Neural cell (in vitro differentiated cells): Measurements from ENCODE around the gene ONECUT1. TPM values are rescaled to one million over a fixed set of nuclear protein-coding genes. Genes with fewer than 3 reads are reported as not detected.

ENCODE experiments used
- H2AFZ ChIP-seq: fragments of 200-600, 300-800 bp; sonication (generic), shearing (Covaris generic); 2 replicates; pipeline ENCODE4 v1.6.0; 2014; ENCODE audit warnings: low read depth, mild to moderate bottlenecking, antibody characterized with exemption, low read length, moderate library complexity
- H3F3A ChIP-seq: fragments of 200-600 bp; shearing (Covaris generic); 2 replicates; pipeline ENCODE4 v1.6.1; 2016; ENCODE audit warnings: mild to moderate bottlenecking, moderate library complexity, mixed read lengths, antibody characterized with exemption, low read length; ENCODE audit not compliant: insufficient read depth, poor library complexity, severe bottlenecking
- H3K27ac ChIP-seq: fragments of 200-600, 300-800 bp; sonication (generic), shearing (Covaris generic); 2 replicates; pipeline ENCODE4 v1.5.1; 2014; ENCODE audit warnings: mild to moderate bottlenecking, low read length, moderate library complexity
- H3K27me3 ChIP-seq: fragments of 300-800, 200-600 bp; sonication (generic), shearing (Covaris generic); 2 replicates; pipeline ENCODE4 v1.6.0; 2014; ENCODE audit warnings: mild to moderate bottlenecking, low read depth, low read length, moderate library complexity; ENCODE audit not compliant: insufficient read depth
- H3K36me3 ChIP-seq: fragments of 300-800, 200-600 bp; sonication (generic), shearing (Covaris generic); 2 replicates; pipeline ENCODE4 v1.5.1; 2014; ENCODE audit warnings: mild to moderate bottlenecking, antibody characterized with exemption, low read length, moderate library complexity; ENCODE audit not compliant: insufficient read depth
- H3K4me2 ChIP-seq: fragments of 300-800, 200-600 bp; sonication (generic), shearing (Covaris generic); 2 replicates; pipeline ENCODE4 v1.6.0; 2014; ENCODE audit warnings: mild to moderate bottlenecking, low read length
- H3K4me3 ChIP-seq: fragments of 300-800, 200-600 bp; sonication (generic), shearing (Covaris generic); 2 replicates; pipeline ENCODE4 v1.5.1; 2014; ENCODE audit warnings: mild to moderate bottlenecking, low read length, moderate library complexity
- H3K79me2 ChIP-seq: fragments of 200-600 bp; shearing (Covaris generic); replicated peaks from 2 replicates; pipeline ENCODE4 v1.6.0; 2014; ENCODE audit warnings: mild to moderate bottlenecking, low read length, moderate library complexity; ENCODE audit not compliant: insufficient read depth
- H3K9ac ChIP-seq: fragments of 300-800, 200-600 bp; sonication (generic), shearing (Covaris generic); 2 replicates; pipeline ENCODE4 v1.6.1; 2016; ENCODE audit warnings: mild to moderate bottlenecking, low read length, mixed read lengths
- H3K9me2 ChIP-seq: fragments of 200-600 bp; shearing (Covaris generic); 2 replicates; pipeline ENCODE4 v1.6.1; 2016; ENCODE audit warnings: mild to moderate bottlenecking, low read length, mixed read lengths; ENCODE audit not compliant: insufficient read depth
- H3K9me3 ChIP-seq: fragments of 200-600, 300-800 bp; sonication (generic), shearing (Covaris generic); 2 replicates; pipeline ENCODE4 v1.6.1; 2016; ENCODE audit warnings: mild to moderate bottlenecking, mixed run types, low read length, moderate library complexity, mixed read lengths
- H4K20me1 ChIP-seq: fragments of 200-600 bp; shearing (Covaris generic); 2 replicates; pipeline ENCODE4 v1.6.1; 2016; ENCODE audit warnings: mild to moderate bottlenecking, mixed run types; ENCODE audit not compliant: insufficient read depth
- CTCF ChIP-seq: fragments of 450-650 bp; IDR thresholded peaks from 2 replicates; pipeline ENCODE4 v1.5.1; 2014; ENCODE audit warnings: antibody characterized with exemption, mild to moderate bottlenecking, moderate library complexity; ENCODE audit not compliant: poor library complexity, severe bottlenecking
- EP300 ChIP-seq: fragments of 450-650 bp; conservative IDR thresholded peaks from 2 replicates; pipeline ENCODE4 v1.6.1; 2014; ENCODE audit warnings: antibody characterized with exemption, mild to moderate bottlenecking, moderate library complexity; ENCODE audit not compliant: poor library complexity, severe bottlenecking
- EZH2 ChIP-seq: fragments of 200-600, 300-800 bp; shearing (Covaris generic), sonication (generic); IDR thresholded peaks from 2 replicates; pipeline ENCODE4 v1.6.1; 2014; ENCODE audit warnings: antibody characterized with exemption, low read length, borderline replicate concordance, mild to moderate bottlenecking; ENCODE audit not compliant: insufficient read depth, poor library complexity, severe bottlenecking
- MXI1 ChIP-seq: fragments of 450-650 bp; conservative IDR thresholded peaks from 2 replicates; pipeline ENCODE4 v1.6.1; 2014; ENCODE audit warnings: antibody characterized with exemption, mild to moderate bottlenecking; ENCODE audit not compliant: poor library complexity, severe bottlenecking
- POLR2AphosphoS5 ChIP-seq: IDR thresholded peaks from 2 replicates; pipeline ENCODE4 v1.6.1; 2012
- RAD21 ChIP-seq: fragments of 450-650 bp; conservative IDR thresholded peaks from 2 replicates; pipeline ENCODE4 v1.6.1; 2014; ENCODE audit warnings: antibody characterized with exemption, mild to moderate bottlenecking, moderate library complexity
- REST ChIP-seq: IDR thresholded peaks from 2 replicates; pipeline ENCODE4 v1.6.1; 2012; ENCODE audit warnings: borderline replicate concordance
- SMC3 ChIP-seq: fragments of 450-650 bp; conservative IDR thresholded peaks from 2 replicates; pipeline ENCODE4 v1.6.1; 2014; ENCODE audit warnings: antibody characterized with exemption, mild to moderate bottlenecking, moderate library complexity; ENCODE audit not compliant: poor library complexity
- TAF1 ChIP-seq: IDR thresholded peaks from 2 replicates; pipeline ENCODE4 v1.6.1; 2012; ENCODE audit warnings: low read depth
- polyA plus RNA-seq: library from polyadenylated mRNA; depleted of rRNA; stranded (reverse); fragments of >200 nt; gene quantifications from 2 replicates; pipeline ENCODE4 v1.2.3, GENCODE V29; 2014

ONECUT1 gene
- polyA plus RNA-seq, 1 donor from 2014 or later: 1.2 TPM

- Histone ChIP-seq H4K20me1 (no peaks in the 10 kb centered on the region), H3K4me2 (no peak overlapping the region), H3K79me2 (no peaks in the 10 kb centered on the region), H3K9me3 (no peaks in the 10 kb centered on the region), H3K36me3 (no peaks in the 10 kb centered on the region), H3K4me3 (no peak overlapping the region), H3K27ac (no peak overlapping the region), H3K9ac (no peak overlapping the region), H3K27me3 (no peaks in the 10 kb centered on the region), H3K9me2 (no peaks in the 10 kb centered on the region), H2AFZ (no peak overlapping the region), H3F3A (no peaks in the 10 kb centered on the region)
- no peak for TF ChIP-seq REST
- no peak for TF ChIP-seq RAD21
- TF ChIP-seq SMC3: no peak
- no peak for TF ChIP-seq EP300
- TF ChIP-seq EZH2: no peak
- no peak for TF ChIP-seq TAF1
- TF ChIP-seq POLR2AphosphoS5: no peak
- TF ChIP-seq CTCF: no peak
- no peak for TF ChIP-seq MXI1
Measured at GRCh38 chr15:52737720-52738119, 52.4 kb downstream of the ONECUT1 start.

- H3K79me2 ChIP-seq: no peaks in the 10 kb centered on the region
- no peak overlapping the region for H2AFZ ChIP-seq
- no peak for TF ChIP-seq REST
- TF ChIP-seq SMC3: peak; percentile 90
- TF ChIP-seq RAD21: peak; percentile 95
- TF ChIP-seq CTCF: peak; percentile 91
- no peak for TF ChIP-seq EZH2
- TF ChIP-seq EP300: peak; percentile 44
- TF ChIP-seq MXI1: no peak
- TF ChIP-seq TAF1: no peak
- no peak for TF ChIP-seq POLR2AphosphoS5
- H4K20me1 ChIP-seq: no peaks in the 10 kb centered on the region
- no peaks in the 10 kb centered on the region for H3F3A ChIP-seq
- H3K27me3 ChIP-seq: no peaks in the 10 kb centered on the region
- no peaks in the 10 kb centered on the region for H3K9me3 ChIP-seq
- no peaks in the 10 kb centered on the region for H3K36me3 ChIP-seq
- H3K9me2 ChIP-seq: no peaks in the 10 kb centered on the region
- H3K27ac ChIP-seq: no peak overlapping the region
- H3K4me2 ChIP-seq: no peak overlapping the region
- H3K4me3 ChIP-seq: no peak overlapping the region
- H3K9ac ChIP-seq: no peak overlapping the region
Measured at GRCh38 chr15:52735231-52736089, 54.7 kb downstream of the ONECUT1 start.
